HG03064 (cell line): ENCODE results near the gene C19orf47.
"Not testable (repeated sequence)": the region's sequence is repeated elsewhere in the genome, so short reads cannot be mapped to it uniquely, and the experiment has no call there.

ENCODE experiments used
- ATAC-seq: cut with Tn5 transposase; IDR thresholded peaks from one replicate; pipeline ENCODE4 v1.9.1; 2021; ENCODE audit warnings: low read depth; ENCODE audit not compliant: unreplicated experiment

C19orf47 gene

GRCh38 chr19:40355975-40356680 is 7.9 kb upstream of the C19orf47 start:
- no peak for ATAC-seq

GRCh38 chr19:40348961-40349507 is 837 bp upstream of the C19orf47 start:
- no peak for ATAC-seq

- ATAC-seq: no peak
Observed at GRCh38 chr19:40344422-40344821, 3.8 kb downstream of the C19orf47 start.

- no peak for ATAC-seq
Observed at GRCh38 chr19:40342644-40343311, 5.4 kb downstream of the C19orf47 start.

GRCh38 chr19:40341601-40342482 is 6.4 kb downstream of the C19orf47 start:
- no peak for ATAC-seq

- ATAC-seq: no peak
Observed at GRCh38 chr19:40339018-40339728, 9.0 kb downstream of the C19orf47 start.

- ATAC-seq: no peak
Observed at GRCh38 chr19:40337594-40337993, 10.6 kb downstream of the C19orf47 start.

- no peak for ATAC-seq
Observed at GRCh38 chr19:40337107-40337506, 11.1 kb downstream of the C19orf47 start.

- no peak for ATAC-seq
Observed at GRCh38 chr19:40336601-40336900, 11.6 kb downstream of the C19orf47 start.

- ATAC-seq: no peak
Observed at GRCh38 chr19:40335855-40336600, 12.2 kb downstream of the C19orf47 start.

- no peak for ATAC-seq
Observed at GRCh38 chr19:40335101-40335500, 13.1 kb downstream of the C19orf47 start.

- not testable (repeated sequence) for ATAC-seq
Observed at GRCh38 chr19:40333083-40333482, 15.1 kb downstream of the C19orf47 start.

GRCh38 chr19:40332669-40333068 is 15.5 kb downstream of the C19orf47 start:
- ATAC-seq: no peak

GRCh38 chr19:40331052-40331451 is 17.1 kb downstream of the C19orf47 start:
- no peak for ATAC-seq

- ATAC-seq: no peak
Observed at GRCh38 chr19:40326201-40326600, 22.0 kb downstream of the C19orf47 start.

- no peak for ATAC-seq
Observed at GRCh38 chr19:40323705-40324104, 24.5 kb downstream of the C19orf47 start.

GRCh38 chr19:40322951-40323615 is 25.1 kb downstream of the C19orf47 start:
- no peak for ATAC-seq

- no peak for ATAC-seq
Observed at GRCh38 chr19:40322271-40322610, 26.0 kb downstream of the C19orf47 start.

- ATAC-seq: no peak
Observed at GRCh38 chr19:40321566-40322270, 26.5 kb downstream of the C19orf47 start.
